Measurements from ENCODE around the gene RASAL2.

- TF ChIP-seq, protein P1, sequence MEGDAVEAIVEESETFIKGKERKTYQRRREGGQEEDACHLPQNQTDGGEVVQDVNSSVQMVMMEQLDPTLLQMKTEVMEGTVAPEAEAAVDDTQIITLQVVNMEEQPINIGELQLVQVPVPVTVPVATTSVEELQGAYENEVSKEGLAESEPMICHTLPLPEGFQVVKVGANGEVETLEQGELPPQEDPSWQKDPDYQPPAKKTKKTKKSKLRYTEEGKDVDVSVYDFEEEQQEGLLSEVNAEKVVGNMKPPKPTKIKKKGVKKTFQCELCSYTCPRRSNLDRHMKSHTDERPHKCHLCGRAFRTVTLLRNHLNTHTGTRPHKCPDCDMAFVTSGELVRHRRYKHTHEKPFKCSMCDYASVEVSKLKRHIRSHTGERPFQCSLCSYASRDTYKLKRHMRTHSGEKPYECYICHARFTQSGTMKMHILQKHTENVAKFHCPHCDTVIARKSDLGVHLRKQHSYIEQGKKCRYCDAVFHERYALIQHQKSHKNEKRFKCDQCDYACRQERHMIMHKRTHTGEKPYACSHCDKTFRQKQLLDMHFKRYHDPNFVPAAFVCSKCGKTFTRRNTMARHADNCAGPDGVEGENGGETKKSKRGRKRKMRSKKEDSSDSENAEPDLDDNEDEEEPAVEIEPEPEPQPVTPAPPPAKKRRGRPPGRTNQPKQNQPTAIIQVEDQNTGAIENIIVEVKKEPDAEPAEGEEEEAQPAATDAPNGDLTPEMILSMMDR (IDR thresholded peaks at IDR 0.05): no peak
- no peak for TF ChIP-seq POLR2A (IDR thresholded peaks at IDR 0.05)
Measured at GRCh38 chr1:178093494-178093950, 382 bp upstream of the RASAL2 start.
